Endothelial cell of umbilical vein (primary cell): ENCODE results near the gene IRX5.

Experiments
- EZH2 ChIP-seq: IDR thresholded peaks from 2 replicates; pipeline ENCODE4 v1.6.1; 2012; ENCODE audit warnings: borderline replicate concordance, low read depth, mild to moderate bottlenecking, moderate library complexity, low read length, inconsistent platforms; ENCODE audit not compliant: severe bottlenecking
- FOS ChIP-seq: IDR thresholded peaks from 2 replicates; pipeline ENCODE4 v1.6.1; 2011; ENCODE audit warnings: mild to moderate bottlenecking, low read length, moderate library complexity, borderline replicate concordance; ENCODE audit not compliant: insufficient read depth
- GATA2 ChIP-seq: IDR thresholded peaks from 2 replicates; pipeline ENCODE4 v1.7.0; 2011; ENCODE audit warnings: low read depth, mild to moderate bottlenecking, moderate library complexity, mixed read lengths, low read length; ENCODE audit not compliant: insufficient read length, insufficient read depth
- JUN ChIP-seq: IDR thresholded peaks from 2 replicates; pipeline ENCODE4 v1.6.1; 2011; ENCODE audit warnings: borderline replicate concordance, low read depth; ENCODE audit not compliant: insufficient read length, insufficient read depth
- POLR2A ChIP-seq: IDR thresholded peaks from 2 replicates; pipeline ENCODE4 v1.6.1; 2012; ENCODE audit warnings: low read depth, mild to moderate bottlenecking, control low read depth, low read length
- TF ChIP-seq, protein P1 (sequence below), 2 donors: IDR thresholded peaks; 1 replicate in 1 of 2; 2 replicates in 1 of 2; pipeline ENCODE4 v1.5.1; 2011; ENCODE audit warnings: low read length in 2 of 2, mild to moderate bottlenecking in 2 of 2, moderate library complexity in 2 of 2, control low read depth in 1 of 2, inconsistent platforms in 1 of 2, low read depth in 1 of 2; ENCODE audit not compliant: insufficient read depth in 1 of 2; ENCODE audit errors: extremely low read depth in 1 of 2
- TF ChIP-seq, protein P2 (sequence below): IDR thresholded peaks from 2 replicates; pipeline ENCODE4 v1.6.1; 2011; ENCODE audit not compliant: insufficient read depth, insufficient read length

DNA sequence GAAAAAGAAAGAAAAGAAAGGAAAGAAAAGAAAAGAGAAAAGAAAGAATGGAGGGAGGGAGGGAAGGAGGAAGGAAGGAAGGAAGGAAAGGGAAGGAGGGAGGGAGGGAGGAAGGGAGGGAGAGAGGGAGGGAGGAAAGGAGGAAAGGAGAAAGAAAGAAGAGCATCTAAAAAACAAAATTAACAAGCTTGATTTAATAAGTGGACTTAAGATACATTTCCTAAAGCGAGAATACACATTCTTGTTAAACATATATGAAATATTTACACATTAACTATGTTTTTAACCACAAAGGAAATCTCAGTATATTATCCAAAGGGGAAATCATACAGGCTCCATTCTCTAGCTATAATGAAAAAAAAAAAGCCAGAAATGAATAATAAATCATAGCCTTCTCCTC lies 47.3 kb upstream of the IRX5 start:
- TF ChIP-seq, protein P1, sequence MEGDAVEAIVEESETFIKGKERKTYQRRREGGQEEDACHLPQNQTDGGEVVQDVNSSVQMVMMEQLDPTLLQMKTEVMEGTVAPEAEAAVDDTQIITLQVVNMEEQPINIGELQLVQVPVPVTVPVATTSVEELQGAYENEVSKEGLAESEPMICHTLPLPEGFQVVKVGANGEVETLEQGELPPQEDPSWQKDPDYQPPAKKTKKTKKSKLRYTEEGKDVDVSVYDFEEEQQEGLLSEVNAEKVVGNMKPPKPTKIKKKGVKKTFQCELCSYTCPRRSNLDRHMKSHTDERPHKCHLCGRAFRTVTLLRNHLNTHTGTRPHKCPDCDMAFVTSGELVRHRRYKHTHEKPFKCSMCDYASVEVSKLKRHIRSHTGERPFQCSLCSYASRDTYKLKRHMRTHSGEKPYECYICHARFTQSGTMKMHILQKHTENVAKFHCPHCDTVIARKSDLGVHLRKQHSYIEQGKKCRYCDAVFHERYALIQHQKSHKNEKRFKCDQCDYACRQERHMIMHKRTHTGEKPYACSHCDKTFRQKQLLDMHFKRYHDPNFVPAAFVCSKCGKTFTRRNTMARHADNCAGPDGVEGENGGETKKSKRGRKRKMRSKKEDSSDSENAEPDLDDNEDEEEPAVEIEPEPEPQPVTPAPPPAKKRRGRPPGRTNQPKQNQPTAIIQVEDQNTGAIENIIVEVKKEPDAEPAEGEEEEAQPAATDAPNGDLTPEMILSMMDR (IDR thresholded peaks at IDR 0.05; ENCODE audit: extremely low read depth in 1 of 2, insufficient read depth in 1 of 2, low read depth in 1 of 2, low read length in 2 of 2) = no peak
- TF ChIP-seq POLR2A (no peak), EZH2 (no peak), FOS (no peak), GATA2 (no peak), JUN (no peak)
- TF ChIP-seq, protein P2, sequence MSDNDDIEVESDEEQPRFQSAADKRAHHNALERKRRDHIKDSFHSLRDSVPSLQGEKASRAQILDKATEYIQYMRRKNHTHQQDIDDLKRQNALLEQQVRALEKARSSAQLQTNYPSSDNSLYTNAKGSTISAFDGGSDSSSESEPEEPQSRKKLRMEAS = no peak
